NCI-H1092 (cell line): ENCODE results near the gene POLD1.
A peak's percentile ranks its signal among the peaks of the same experiment; 100 is the strongest.

Source experiments
- DNase-seq: peaks from one replicate; lab custom pipeline; 2025; lab: John Stamatoyannopoulos, UW

POLD1 gene

GRCh38 chr19:50418176-50419021 lies 34.3 kb downstream of the POLD1 start, which contains the start of gene SPIB:
SPIB (plus strand) TSS chr19:50418938; CDS start chr19:50418963, 25 bp downstream.
- DNase-seq = no peak

- no peak for DNase-seq
Measured at GRCh38 chr19:50419022-50419579, 35.0 kb downstream of the POLD1 start.

- DNase-seq = no peak
Measured at GRCh38 chr19:50419580-50420035, 35.5 kb downstream of the POLD1 start.

GRCh38 chr19:50420127-50420526 lies 36.0 kb downstream of the POLD1 start:
- no peak for DNase-seq

- DNase-seq = no peak
Measured at GRCh38 chr19:50420808-50421207, 36.7 kb downstream of the POLD1 start.

GRCh38 chr19:50422397-50423278 lies 38.5 kb downstream of the POLD1 start:
- no peak for DNase-seq

GRCh38 chr19:50423279-50424113 lies 39.3 kb downstream of the POLD1 start:
- no peak for DNase-seq

GRCh38 chr19:50425581-50425980 lies 41.4 kb downstream of the POLD1 start:
- no peak for DNase-seq

- DNase-seq = no peak
Measured at GRCh38 chr19:50427318-50427925, 43.3 kb downstream of the POLD1 start.

GRCh38 chr19:50427997-50428425 lies 43.9 kb downstream of the POLD1 start:
- DNase-seq = no peak

- DNase-seq = no peak
Measured at GRCh38 chr19:50428772-50429463, 44.8 kb downstream of the POLD1 start.

- DNase-seq = no peak
Measured at GRCh38 chr19:50430888-50431342, 46.8 kb downstream of the POLD1 start.

- DNase-seq = peak; percentile 62
Measured at GRCh38 chr19:50431343-50432220, 47.4 kb downstream of the POLD1 start.

GRCh38 chr19:50432221-50433028 lies 48.3 kb downstream of the POLD1 start, which contains the start of gene MYBPC2:
MYBPC2 (plus strand) TSS chr19:50432892; CDS start chr19:50432954, 62 bp downstream.
- DNase-seq = no peak

GRCh38 chr19:50433201-50434180 lies 49.3 kb downstream of the POLD1 start:
- no peak for DNase-seq

GRCh38 chr19:50434525-50434924 lies 50.4 kb downstream of the POLD1 start:
- no peak for DNase-seq

- no peak for DNase-seq
Measured at GRCh38 chr19:50435221-50435620, 51.1 kb downstream of the POLD1 start.
